H1 (cell line): ENCODE results near the gene FOXF2. TPM values are rescaled to one million over a fixed set of nuclear protein-coding genes. Genes with fewer than 3 reads are reported as not detected.

Source experiments
- CTCF ChIA-PET: fragments of 300-600 bp; sonication (Branson Sonifier 250); formaldehyde crosslinking; loops from one replicate; lab custom pipeline; 2021; ENCODE audit not compliant: partially characterized antibody; lab: Charles Lee
- POLR2A ChIA-PET: fragments of 300-600 bp; sonication (Branson Sonifier 250); formaldehyde crosslinking; loops from one replicate; lab custom pipeline; 2021; ENCODE audit warnings: inconsistent platforms; ENCODE audit not compliant: partially characterized antibody; lab: Charles Lee
- DNase-seq, 2 experiments: peaks; one replicate each; pipeline versions ENCODE4 v3.0.0 to v3.0.0-alpha.2; 2010 to 2022; ENCODE audit warnings: low spot score in 2 of 2, low read depth in 1 of 2, mixed read lengths in 1 of 2
- FAIRE-seq: peaks from 2 replicates; lab custom pipeline; 2011; peaks lifted over from hg19 to GRCh38; lab: Jason Lieb, UNC
- H2AFZ ChIP-seq: 2 replicates; pipeline ENCODE4 v1.8.1; 2012; ENCODE audit warnings: low read length, inconsistent platforms
- H2AK5ac ChIP-seq: 2 replicates; pipeline ENCODE4 v1.6.1; 2013; ENCODE audit warnings: low read depth, low read length
- H2BK120ac ChIP-seq: replicated peaks from 2 replicates; pipeline ENCODE3; 2013; ENCODE audit warnings: low read depth, low read length, inconsistent platforms
- H2BK12ac ChIP-seq: 2 replicates; pipeline ENCODE4 v1.6.1; 2013; ENCODE audit warnings: low read depth, low read length
- H2BK15ac ChIP-seq: 2 replicates; pipeline ENCODE4 v1.6.1; 2013; ENCODE audit warnings: low read length
- H2BK20ac ChIP-seq: 2 replicates; pipeline ENCODE4 v1.6.1; 2013; ENCODE audit warnings: low read length
- H2BK5ac ChIP-seq: 2 replicates; pipeline ENCODE4 v1.6.1; 2013; ENCODE audit warnings: low read depth, low read length
- H3K14ac ChIP-seq: 2 replicates; pipeline ENCODE4 v1.6.1; 2013; ENCODE audit warnings: inconsistent platforms; ENCODE audit not compliant: insufficient read length
- H3K18ac ChIP-seq: 2 replicates; pipeline ENCODE4 v1.6.1; 2013; ENCODE audit warnings: low read length; ENCODE audit errors: extremely low read depth
- H3K23ac ChIP-seq: 2 replicates; pipeline ENCODE4 v1.6.1; 2013; ENCODE audit warnings: inconsistent platforms; ENCODE audit not compliant: insufficient read length
- H3K23me2 ChIP-seq: 2 replicates; pipeline ENCODE4 v1.6.1; 2013; ENCODE audit warnings: low read depth, low read length
- H3K27ac ChIP-seq: 2 replicates; pipeline ENCODE4 v1.6.1; 2011; ENCODE audit warnings: low read depth, low read length, inconsistent platforms
- H3K27me3 ChIP-seq, 4 experiments: replicated peaks in 1 of 4; 1 replicate in 1 of 4; 2 replicates in 3 of 4; pipeline versions ENCODE4 v1.6.1 to v1.8.1; 2011 to 2013; ENCODE audit warnings: low read length in 3 of 4, mild to moderate bottlenecking in 3 of 4, inconsistent platforms in 2 of 4, mixed read lengths in 2 of 4, moderate library complexity in 1 of 4; ENCODE audit not compliant: control insufficient read depth in 3 of 4, insufficient read depth in 3 of 4; ENCODE audit errors: extremely low read depth in 1 of 4
- H3K36me3 ChIP-seq, 4 experiments: 2 replicates each; pipeline versions ENCODE4 v1.6.1 to v1.8.1; 2011 to 2013; ENCODE audit warnings: mild to moderate bottlenecking in 4 of 4, low read length in 3 of 4, moderate library complexity in 2 of 4, control low read depth in 1 of 4, inconsistent platforms in 1 of 4; ENCODE audit not compliant: insufficient read depth in 4 of 4, control insufficient read depth in 2 of 4
- H3K4ac ChIP-seq: replicated peaks from 2 replicates; pipeline ENCODE3; 2013; ENCODE audit warnings: low read length, low read depth, mixed read lengths, inconsistent platforms; ENCODE audit not compliant: insufficient read length
- H3K4me1 ChIP-seq, 4 experiments: replicated peaks in 1 of 4; 1 replicate in 1 of 4; 2 replicates in 3 of 4; pipeline versions ENCODE4 v1.6.1 to v1.8.1; 2011 to 2013; ENCODE audit warnings: low read length in 3 of 4, inconsistent platforms in 2 of 4, mixed read lengths in 1 of 4; ENCODE audit not compliant: insufficient read depth in 4 of 4, control insufficient read depth in 3 of 4
- H3K4me2 ChIP-seq, 2 experiments: 2 replicates each; pipeline versions ENCODE4 v1.6.1 to v1.8.1; 2011 to 2013; ENCODE audit warnings: low read depth in 2 of 2, low read length in 2 of 2, control low read depth in 1 of 2, inconsistent platforms in 1 of 2, mild to moderate bottlenecking in 1 of 2; ENCODE audit not compliant: insufficient read depth in 1 of 2
- H3K4me3 ChIP-seq, 4 experiments: fragments of 200-600, 300-600 bp in 1 of 4; sonication (generic), shearing (Covaris generic), sonication (Bioruptor Twin) in 1 of 4; 2 replicates each; pipeline versions ENCODE4 v1.5.1 to v1.8.1; 2011 to 2016; ENCODE audit warnings: low read length in 4 of 4, low read depth in 3 of 4, control low read depth in 2 of 4, inconsistent platforms in 2 of 4, mild to moderate bottlenecking in 2 of 4, mixed read lengths in 1 of 4, moderate library complexity in 1 of 4; ENCODE audit not compliant: insufficient read depth in 2 of 4; ENCODE audit errors: extremely low read depth in 1 of 4
- H3K56ac ChIP-seq: replicated peaks from 2 replicates; pipeline ENCODE3; 2013; ENCODE audit warnings: low read depth, mild to moderate bottlenecking, mixed read lengths, low read length, inconsistent platforms; ENCODE audit not compliant: insufficient read length
- H3K79me1 ChIP-seq: 2 replicates; pipeline ENCODE4 v1.6.1; 2013; ENCODE audit warnings: low read depth, low read length, control low read depth
- H3K79me2 ChIP-seq, 2 experiments: 2 replicates each; pipeline versions ENCODE4 v1.6.1 to v1.8.1; 2012 to 2013; ENCODE audit warnings: low read length in 2 of 2, mild to moderate bottlenecking in 2 of 2, inconsistent platforms in 1 of 2; ENCODE audit not compliant: insufficient read depth in 2 of 2, control insufficient read depth in 1 of 2
- H3K9ac ChIP-seq, 4 experiments: replicated peaks in 1 of 4; 1 replicate in 1 of 4; 2 replicates in 3 of 4; pipeline versions ENCODE4 v1.6.1 to v1.8.1; 2011 to 2013; ENCODE audit warnings: low read depth in 3 of 4, low read length in 3 of 4, control low read depth in 2 of 4, mild to moderate bottlenecking in 2 of 4, moderate library complexity in 2 of 4, inconsistent platforms in 1 of 4; ENCODE audit errors: extremely low read depth in 1 of 4
- H3K9me3 ChIP-seq, 2 experiments: 2 replicates each; pipeline versions ENCODE4 v1.6.1 to v1.8.1; 2012 to 2013; ENCODE audit warnings: mild to moderate bottlenecking in 2 of 2, moderate library complexity in 2 of 2, control low read depth in 1 of 2, inconsistent platforms in 1 of 2, low read depth in 1 of 2, low read length in 1 of 2, mixed read lengths in 1 of 2; ENCODE audit not compliant: insufficient read depth in 2 of 2
- H4K20me1 ChIP-seq, 2 experiments: replicated peaks in 1 of 2; 2 replicates each; pipeline versions ENCODE3 to v1.8.1; 2011 to 2013; ENCODE audit warnings: inconsistent platforms in 2 of 2, low read length in 2 of 2, mild to moderate bottlenecking in 1 of 2; ENCODE audit not compliant: insufficient read depth in 2 of 2, control insufficient read depth in 1 of 2
- H4K5ac ChIP-seq: 2 replicates; pipeline ENCODE4 v1.6.1; 2013; ENCODE audit warnings: low read length, low read depth, mixed read lengths, inconsistent platforms; ENCODE audit not compliant: insufficient read length
- H4K8ac ChIP-seq: 2 replicates; pipeline ENCODE4 v1.8.0; 2013; ENCODE audit warnings: mild to moderate bottlenecking, moderate library complexity, low read length, inconsistent platforms; ENCODE audit not compliant: insufficient read depth; ENCODE audit errors: extremely low read depth
- H4K91ac ChIP-seq: replicated peaks from 2 replicates; pipeline ENCODE3; 2013; ENCODE audit warnings: low read length, mixed read lengths, inconsistent platforms; ENCODE audit not compliant: insufficient read length
- RAD21 ChIP-seq, 2 experiments: IDR thresholded peaks in 1 of 2; conservative IDR thresholded peaks in 1 of 2; 2 replicates each; pipeline ENCODE4 v1.6.1; 2011; ENCODE audit warnings: low read depth in 2 of 2, low read length in 2 of 2, improper control_type of control experiment in 1 of 2, inconsistent platforms in 1 of 2, mild to moderate bottlenecking in 1 of 2, moderate library complexity in 1 of 2
- SIN3A ChIP-seq, 2 experiments: IDR thresholded peaks in 1 of 2; conservative IDR thresholded peaks in 1 of 2; 2 replicates each; pipeline ENCODE4 v1.6.1; 2011 to 2012; ENCODE audit warnings: low read length in 2 of 2, improper control_type of control experiment in 1 of 2, low read depth in 1 of 2, mild to moderate bottlenecking in 1 of 2
- YY1 ChIP-seq: IDR thresholded peaks from 2 replicates; pipeline ENCODE4 v1.6.1; 2011; ENCODE audit warnings: low read depth, mild to moderate bottlenecking, low read length
- WGBS, 2 experiments: shearing (Covaris generic) in 1 of 2; methylation state at CpG; one replicate each; pipeline versions ENCODE4 v1.1.6 to v1.1.7; 2013 to 2015; ENCODE audit warnings: low lambda C conversion rate in 2 of 2, mixed read lengths in 2 of 2, inconsistent platforms in 1 of 2, low coverage in 1 of 2, missing lambda C conversion rate in 1 of 2; ENCODE audit not compliant: insufficient replicate concordance in 2 of 2, insufficient coverage in 1 of 2, insufficient read length in 1 of 2; ENCODE audit errors: extremely low coverage in 1 of 2, missing lambda C conversion rate in 1 of 2; 5-methylcytosine and 5-hydroxymethylcytosine counted together
- polyA plus RNA-seq, 7 experiments: library from polyadenylated mRNA; depleted of rRNA in 3 of 7; stranded (reverse) in 5 of 7; unstranded in 2 of 7; fragments of >200 nt in 5 of 7; fragments of 200-250 nt in 2 of 7; gene quantifications; 1 replicate in 5 of 7; 2 replicates in 1 of 7; 4 replicates in 1 of 7; pipeline versions ENCODE4 v1.2.1 to v1.2.3, GENCODE V29; 2011 to 2013; ENCODE audit warnings: missing spikeins in 2 of 7, mixed read lengths in 2 of 7
- total RNA-seq: library from RNA; stranded (reverse); fragmentation: NEBNext Ultra II Directional; extraction: Animal tissue kit (Norgen Biotek cat#: 25700); gene quantifications from 2 replicates; pipeline ENCODE4 v1.2.1, GENCODE V29; 2021
- TF ChIP-seq, protein P1 (sequence below): IDR thresholded peaks from 2 replicates; pipeline ENCODE4 v1.6.1; 2011; ENCODE audit warnings: low read depth, mild to moderate bottlenecking, low read length; ENCODE audit not compliant: insufficient read depth
- TF ChIP-seq, protein P2 (sequence below), 3 experiments: IDR thresholded peaks; 1 replicate in 2 of 3; 2 replicates in 1 of 3; pipeline versions ENCODE4 v1.5.1 to v1.6.1; 2011; ENCODE audit warnings: low read length in 3 of 3, mild to moderate bottlenecking in 3 of 3, inconsistent platforms in 2 of 3, low read depth in 1 of 3, moderate library complexity in 1 of 3; ENCODE audit not compliant: insufficient read depth in 1 of 3; ENCODE audit errors: control extremely low read depth in 1 of 3

FOXF2 gene
- total and polyA plus RNA-seq, 2 of the 8 experiments (the other 6 are each of a cell fraction or from before 2014, with no cell fraction given): 0.05 TPM; not detected in 1

DNA sequence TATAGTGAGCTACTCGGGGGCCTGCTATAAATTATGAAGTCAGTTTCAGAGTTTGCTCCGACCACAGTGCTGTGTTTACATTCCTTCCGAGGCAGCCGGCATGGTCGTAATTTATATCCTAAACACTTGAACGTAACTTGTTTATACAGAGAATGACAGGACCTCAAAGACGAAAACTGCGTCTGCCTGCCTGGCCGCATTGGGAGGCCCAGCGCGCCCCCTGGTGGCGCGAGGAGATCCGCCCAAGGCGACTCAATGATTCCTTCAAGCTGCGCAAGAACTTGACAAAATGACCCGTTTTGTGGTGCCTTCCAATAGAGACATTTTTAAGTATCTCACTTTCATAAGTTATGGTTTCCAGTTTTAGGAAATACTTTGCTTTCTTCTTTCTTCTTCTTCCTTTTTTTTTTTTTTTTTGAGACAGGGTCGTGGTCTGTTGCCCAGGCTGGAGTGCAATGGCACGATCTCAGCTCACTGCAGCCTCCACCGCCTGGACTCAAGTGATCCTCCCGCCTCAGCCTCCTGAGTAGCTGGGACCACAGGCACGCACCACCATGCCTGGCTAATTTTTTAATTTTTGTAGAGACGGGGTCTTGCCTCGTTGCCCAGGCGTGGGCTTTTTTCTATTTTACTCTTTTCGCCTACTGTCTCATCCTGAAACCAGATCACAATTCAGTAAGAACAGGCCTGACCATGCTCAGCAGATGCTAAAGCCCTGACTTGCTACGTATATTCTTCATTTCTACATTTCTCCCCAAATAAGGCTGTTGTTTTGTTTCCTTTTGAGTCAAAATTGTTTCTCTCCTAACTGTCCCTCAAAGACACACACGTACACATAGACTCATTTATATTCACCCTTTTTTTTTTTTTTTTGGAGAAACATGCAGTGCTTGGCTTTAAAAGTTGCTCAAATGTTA is 7.8 kb downstream of the FOXF2 start:
- H2AFZ ChIP-seq: no peak overlapping the region
- H4K5ac ChIP-seq: no peak overlapping the region
- no peak overlapping the region for H3K56ac ChIP-seq
- FAIRE-seq (peak; percentile 65), DNase-seq (peak in 1 of 2 experiments; percentile 82)
- H3K14ac ChIP-seq: no peak overlapping the region
- no peaks in the 10 kb centered on the region for H3K79me1 ChIP-seq
- no peak overlapping the region for H3K23ac ChIP-seq
- H3K9me3 ChIP-seq: no peaks in the 10 kb centered on the region
- H3K4ac ChIP-seq: no peak overlapping the region
- no peak overlapping the region for H4K8ac ChIP-seq
- H2AK5ac ChIP-seq: no peak overlapping the region
- WGBS, 2 experiments: 23% methylated on average over 24 of the region's 28 CpGs; no CpG with 5 or more reads in 1 of the 2 experiments
- no peak overlapping the region for H2BK120ac ChIP-seq
- H4K91ac ChIP-seq: no peak overlapping the region
- H3K4me1 ChIP-seq: peaks cover 0 to 15% (median 5%) of the 10 kb centered on the region in 4 experiments; a peak in 5 of 7 replicates
- H3K27ac ChIP-seq: no peak overlapping the region
- peaks cover 0 to 11% (median 0%) of the 10 kb centered on the region in 4 experiments; a peak in 1 of 8 replicates for H3K36me3 ChIP-seq
- H3K79me2 ChIP-seq: no peaks in the 10 kb centered on the region
- H3K4me2 ChIP-seq: no peak overlapping the region
- no peak overlapping the region for H3K9ac ChIP-seq
- H2BK12ac ChIP-seq: no peak overlapping the region
- no peak overlapping the region for H3K18ac ChIP-seq
- ChIA-PET POLR2A (interaction anchor here (1.2 to 2.0 kb wide), 2 partner anchors 14 to 19 kb away, joined by 3 to 8 read pairs; no protein-coding TSS in a partner anchor), CTCF (interaction anchor here (0.6 to 2.6 kb wide), 34 partner anchors 8 to 1179 kb away, joined by 3 to 20 read pairs (median 4); no protein-coding TSS in a partner anchor)
- peaks cover 59 to 80% (median 70%) of the 10 kb centered on the region in 4 experiments for H3K27me3 ChIP-seq
- H4K20me1 ChIP-seq: peaks cover 6 to 14% of the 10 kb centered on the region in 2 experiments
- no peak overlapping the region for H3K4me3 ChIP-seq
- H3K23me2 ChIP-seq: peaks cover 2% of the 10 kb centered on the region; the same call in 1 of the 2 replicates
- no peak overlapping the region for H2BK15ac ChIP-seq
- H2BK5ac ChIP-seq: no peak overlapping the region
- no peak overlapping the region for H2BK20ac ChIP-seq
- TF ChIP-seq YY1: 0 out of 2 replicates have a peak, but pooled peaks have one; percentile 12
- TF ChIP-seq RAD21 (IDR thresholded peaks at IDR 0.05 in 1 of 2, conservative IDR thresholded peaks at IDR 0.05 in 1 of 2; ENCODE audit: low read depth in 2 of 2, low read length in 2 of 2): peak; percentile 75 to 83
- TF ChIP-seq, protein P1, sequence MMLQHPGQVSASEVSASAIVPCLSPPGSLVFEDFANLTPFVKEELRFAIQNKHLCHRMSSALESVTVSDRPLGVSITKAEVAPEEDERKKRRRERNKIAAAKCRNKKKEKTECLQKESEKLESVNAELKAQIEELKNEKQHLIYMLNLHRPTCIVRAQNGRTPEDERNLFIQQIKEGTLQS: 0 out of 2 replicates have a peak, but pooled peaks have one; percentile 1
- no peak; a peak in 1 of 4 replicates for TF ChIP-seq SIN3A (conservative IDR thresholded peaks at IDR 0.05 in 1 of 2, IDR thresholded peaks at IDR 0.05 in 1 of 2; ENCODE audit: low read depth in 1 of 2, low read length in 2 of 2)
- TF ChIP-seq, protein P2, sequence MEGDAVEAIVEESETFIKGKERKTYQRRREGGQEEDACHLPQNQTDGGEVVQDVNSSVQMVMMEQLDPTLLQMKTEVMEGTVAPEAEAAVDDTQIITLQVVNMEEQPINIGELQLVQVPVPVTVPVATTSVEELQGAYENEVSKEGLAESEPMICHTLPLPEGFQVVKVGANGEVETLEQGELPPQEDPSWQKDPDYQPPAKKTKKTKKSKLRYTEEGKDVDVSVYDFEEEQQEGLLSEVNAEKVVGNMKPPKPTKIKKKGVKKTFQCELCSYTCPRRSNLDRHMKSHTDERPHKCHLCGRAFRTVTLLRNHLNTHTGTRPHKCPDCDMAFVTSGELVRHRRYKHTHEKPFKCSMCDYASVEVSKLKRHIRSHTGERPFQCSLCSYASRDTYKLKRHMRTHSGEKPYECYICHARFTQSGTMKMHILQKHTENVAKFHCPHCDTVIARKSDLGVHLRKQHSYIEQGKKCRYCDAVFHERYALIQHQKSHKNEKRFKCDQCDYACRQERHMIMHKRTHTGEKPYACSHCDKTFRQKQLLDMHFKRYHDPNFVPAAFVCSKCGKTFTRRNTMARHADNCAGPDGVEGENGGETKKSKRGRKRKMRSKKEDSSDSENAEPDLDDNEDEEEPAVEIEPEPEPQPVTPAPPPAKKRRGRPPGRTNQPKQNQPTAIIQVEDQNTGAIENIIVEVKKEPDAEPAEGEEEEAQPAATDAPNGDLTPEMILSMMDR (IDR thresholded peaks at IDR 0.05; ENCODE audit: control extremely low read depth in 1 of 3, insufficient read depth in 1 of 3, low read depth in 1 of 3, low read length in 3 of 3): peak; percentile 83 to 92 (median 92)
